T-cell (primary cell): ENCODE data around the gene RAX. TPM values are rescaled to one million over a fixed set of nuclear protein-coding genes. Genes with fewer than 3 reads are reported as not detected.

Experiments
- ATAC-seq, 4 experiments: fragments of 200-7000 bp in 3 of 4; fragments of 150-1000 bp in 1 of 4; cut with Tn5 transposase; replicated peaks in 1 of 4; 1 replicate in 3 of 4; 2 replicates in 1 of 4; pipeline ENCODE4 v1.10.0; 2021; ENCODE audit warnings: moderate library complexity in 3 of 4, mild to moderate bottlenecking in 2 of 4, moderate number of reproducible peaks in 1 of 4
- CTCF ChIA-PET, 2 donors: fragments of 300-600 bp; sonication (Branson Sonifier 250); formaldehyde crosslinking; loops; one replicate each; lab custom pipeline; 2022; ENCODE audit warnings: antibody characterized with exemption in 2 of 2; lab: Charles Lee
- POLR2A ChIA-PET, 2 donors: fragments of 300-600 bp; sonication (Branson Sonifier 250); formaldehyde crosslinking; loops; one replicate each; lab custom pipeline; 2022; ENCODE audit warnings: antibody characterized with exemption in 2 of 2; lab: Charles Lee
- DNase-seq, 35 experiments: peaks; one replicate each; pipeline versions ENCODE4 v3.0.0 to v3.0.0-alpha.2; 2013 to 2023
- H3K27ac ChIP-seq: one replicate; pipeline ENCODE4 v1.5.1; 2013; ENCODE audit warnings: low read length
- H3K27me3 ChIP-seq, 2 experiments: replicated peaks in 1 of 2; 1 replicate in 1 of 2; 2 replicates in 1 of 2; pipeline versions ENCODE4 v1.6.1 to v1.7.0; 2013; ENCODE audit warnings: low read length in 1 of 2, mixed read lengths in 1 of 2; ENCODE audit not compliant: control insufficient read depth in 2 of 2, insufficient read depth in 2 of 2; ENCODE audit errors: extremely low read depth in 1 of 2
- H3K36me3 ChIP-seq, 2 donors: 1 replicate in 1 of 2; 2 replicates in 1 of 2; pipeline versions ENCODE4 v1.6.1 to v1.7.0; 2013; ENCODE audit warnings: low read length in 1 of 2; ENCODE audit not compliant: control insufficient read depth in 2 of 2, insufficient read depth in 1 of 2; ENCODE audit errors: extremely low read depth in 1 of 2
- H3K4me1 ChIP-seq, 2 experiments: 1 replicate in 1 of 2; 2 replicates in 1 of 2; pipeline versions ENCODE4 v1.6.1 to v1.7.0; 2013; ENCODE audit warnings: low read length in 2 of 2, mixed read lengths in 1 of 2; ENCODE audit not compliant: insufficient read depth in 2 of 2, control insufficient read depth in 1 of 2; ENCODE audit errors: extremely low read depth in 1 of 2
- H3K4me3 ChIP-seq, 2 donors: 1 replicate in 1 of 2; 2 replicates in 1 of 2; pipeline versions ENCODE4 v1.5.1 to v1.7.0; 2013; ENCODE audit warnings: mild to moderate bottlenecking in 2 of 2, low read length in 1 of 2, moderate library complexity in 1 of 2; ENCODE audit not compliant: control insufficient read depth in 1 of 2; ENCODE audit errors: extremely low read depth in 1 of 2
- H3K9me3 ChIP-seq: 2 replicates; pipeline ENCODE4 v1.7.0; 2013
- H3K27ac Mint-ChIP-seq, 2 donors: one replicate each; pipeline ENCODE4 v1.8.0; 2020 to 2021; ENCODE audit warnings: mild to moderate bottlenecking in 2 of 2, mixed read lengths in 2 of 2
- H3K27me3 Mint-ChIP-seq, 2 donors: one replicate each; pipeline ENCODE4 v1.8.0; 2021 to 2022; ENCODE audit warnings: mixed read lengths in 2 of 2
- H3K36me3 Mint-ChIP-seq: one replicate; pipeline ENCODE4 v1.8.0; 2021; ENCODE audit warnings: mixed read lengths
- H3K4me1 Mint-ChIP-seq, 3 donors: one replicate each; pipeline ENCODE4 v1.8.0; 2020 to 2022; ENCODE audit warnings: mixed read lengths in 3 of 3, mild to moderate bottlenecking in 1 of 3
- H3K4me3 Mint-ChIP-seq, 3 donors: one replicate each; pipeline ENCODE4 v1.8.0; 2020 to 2022; ENCODE audit warnings: mild to moderate bottlenecking in 3 of 3, mixed read lengths in 3 of 3, moderate library complexity in 3 of 3
- H3K9me3 Mint-ChIP-seq, 3 donors: one replicate each; pipeline ENCODE4 v1.8.0; 2020 to 2022; ENCODE audit warnings: mixed read lengths in 3 of 3
- WGBS: methylation state at CpG from one replicate; pipeline ENCODE4 v1.1.5; 2013; ENCODE audit warnings: missing lambda C conversion rate; ENCODE audit not compliant: insufficient coverage; 5-methylcytosine and 5-hydroxymethylcytosine counted together
- total RNA-seq, 35 experiments: library from RNA in 6 of 35; stranded (reverse) in 6 of 35; fragments of 120-200 nt in 1 of 35; gene quantifications; one replicate each; pipeline versions ENCODE4 v1.2.1 to v1.2.4 and lab custom pipeline; 2013 to 2026

Gene RAX
- total RNA-seq, 5 donors from 2014 or later (not counting 1 experiment from before 2014, with no cell fraction given), result not detected

DNA sequence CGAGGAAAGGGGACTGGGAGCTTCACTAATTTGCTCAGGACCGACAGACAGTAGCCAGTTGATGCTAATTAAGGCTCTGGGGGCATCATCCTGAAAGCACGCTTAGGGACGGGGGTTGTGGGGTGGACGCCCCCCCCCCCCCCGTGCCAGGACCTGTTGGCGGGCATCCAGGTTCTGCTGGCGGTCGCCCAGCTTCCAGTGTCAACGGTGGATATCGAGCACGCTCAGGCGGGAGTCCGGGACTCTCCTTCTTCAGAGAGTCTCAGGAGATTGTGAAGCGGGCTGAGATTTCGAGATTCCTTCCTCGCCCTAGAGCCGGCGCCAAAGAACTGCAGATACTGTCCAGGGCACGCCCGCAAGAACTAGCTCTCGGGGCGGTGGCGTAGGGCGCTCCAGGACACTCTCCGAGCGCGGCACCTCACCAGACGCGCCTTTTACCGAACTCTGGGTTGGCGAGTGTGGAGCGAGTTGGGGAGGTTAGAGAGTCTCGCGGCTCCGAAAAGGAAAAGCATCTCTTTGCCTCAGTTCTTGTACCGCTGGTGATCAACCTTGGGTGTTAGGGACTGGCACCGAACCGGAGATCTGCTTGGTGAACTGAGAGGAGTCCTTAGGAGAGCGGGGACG lies 5.6 kb downstream of the RAX start:
- Histone ChIP-seq H3K27me3 (peaks cover 39 to 74% of the 10 kb centered on the region in 2 experiments), H3K36me3 (no peaks in the 10 kb centered on the region), H3K4me3 (no peak overlapping the region), H3K4me1 (peaks cover 0 to 31% of the 10 kb centered on the region in 2 experiments), H3K9me3 (no peaks in the 10 kb centered on the region), H3K27ac (no peak overlapping the region)
- H3K27ac Mint-ChIP-seq, result no peak overlapping the region
- H3K4me3 Mint-ChIP-seq, result peak overlapping the region in 1 of 3 donors; percentile 56
- ATAC-seq (no peak), DNase-seq (no peak)
- ChIA-PET CTCF (no interaction called here), POLR2A (no interaction called here)
- H3K9me3 Mint-ChIP-seq, result no peaks in the 10 kb centered on the region
- WGBS, result 4% methylated on average over 39 of the region's 41 CpGs
- H3K36me3 Mint-ChIP-seq, result no peaks in the 10 kb centered on the region
- peaks cover 26 to 41% (median 37%) of the 10 kb centered on the region in 3 donors for H3K4me1 Mint-ChIP-seq
- H3K27me3 Mint-ChIP-seq, result peaks cover 63 to 86% of the 10 kb centered on the region in 2 donors

DNA sequence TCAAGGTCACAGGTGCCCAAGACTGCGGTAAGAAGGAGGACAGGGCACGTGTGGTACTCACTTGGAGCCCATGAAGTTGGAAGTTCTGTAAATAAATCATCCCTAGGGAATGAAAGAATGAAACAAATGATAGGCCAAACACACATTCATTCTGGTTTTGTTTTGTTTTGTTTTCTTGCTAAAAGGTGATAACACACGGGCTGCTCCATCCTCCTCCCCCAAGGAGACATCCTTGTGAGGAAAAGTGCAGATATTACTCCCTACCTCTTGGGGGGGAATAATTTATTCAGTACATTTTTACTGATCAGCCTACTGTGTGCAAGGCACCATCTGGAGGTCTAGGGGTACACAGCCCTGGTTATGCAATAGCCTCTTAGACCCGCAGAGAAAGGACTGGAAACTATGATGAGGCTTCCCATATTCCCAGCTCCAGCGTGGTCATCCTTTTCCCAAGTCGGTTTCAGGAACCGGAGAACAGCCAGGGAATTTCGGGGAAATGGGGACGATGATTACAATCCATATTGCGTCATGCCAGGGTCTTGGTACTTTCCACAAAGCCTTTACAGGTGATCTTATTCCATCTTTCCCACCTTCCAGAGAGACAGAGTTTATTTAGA lies 6.3 kb downstream of the RAX start:
- ChIA-PET POLR2A (no interaction called here), CTCF (no interaction called here)
- H3K9me3 Mint-ChIP-seq, result no peaks in the 10 kb centered on the region
- H3K4me1 Mint-ChIP-seq, result peaks cover 26 to 41% (median 36%) of the 10 kb centered on the region in 3 donors
- H3K4me3 Mint-ChIP-seq, result peak overlapping the region in 1 of 3 donors; percentile 33
- H3K36me3 ChIP-seq, result no peaks in the 10 kb centered on the region
- no peak overlapping the region for H3K4me3 ChIP-seq
- H3K36me3 Mint-ChIP-seq, result no peaks in the 10 kb centered on the region
- no peak overlapping the region for H3K27ac Mint-ChIP-seq
- peaks cover 0 to 25% of the 10 kb centered on the region in 2 experiments for H3K4me1 ChIP-seq
- peaks cover 37 to 68% of the 10 kb centered on the region in 2 experiments for H3K27me3 ChIP-seq
- peaks cover 62 to 87% of the 10 kb centered on the region in 2 donors for H3K27me3 Mint-ChIP-seq
- WGBS, result 18% methylated on average over 6 of the region's 10 CpGs
- ATAC-seq, result no peak
- no peak for DNase-seq
- H3K27ac ChIP-seq, result no peak overlapping the region
- no peaks in the 10 kb centered on the region for H3K9me3 ChIP-seq

DNA sequence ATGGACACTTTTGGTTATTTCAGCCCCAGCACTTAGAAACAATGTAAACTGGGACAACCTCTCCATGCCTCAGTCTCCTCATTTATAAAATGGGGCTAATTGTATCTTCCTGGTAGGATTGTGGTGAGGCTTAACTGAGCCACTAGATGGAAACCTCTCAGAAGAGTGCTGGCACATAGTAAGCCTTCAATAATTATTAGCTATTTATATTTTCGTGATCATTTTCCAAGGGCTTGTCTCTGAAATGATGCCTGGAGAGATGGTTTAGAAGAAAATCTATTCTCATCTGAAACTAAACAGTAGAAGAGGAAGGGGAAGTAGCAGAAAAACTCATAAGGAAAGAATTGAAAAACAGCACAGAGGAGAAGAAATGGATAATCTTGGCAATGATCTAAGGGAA lies 6.8 kb downstream of the RAX start:
- H3K4me3 Mint-ChIP-seq, result peak overlapping the region in 1 of 3 donors; percentile 52
- Histone ChIP-seq H3K4me3 (no peak overlapping the region), H3K36me3 (no peaks in the 10 kb centered on the region), H3K9me3 (no peaks in the 10 kb centered on the region), H3K27me3 (peaks cover 37 to 65% of the 10 kb centered on the region in 2 experiments), H3K4me1 (peaks cover 0 to 25% of the 10 kb centered on the region in 2 experiments), H3K27ac (no peak overlapping the region)
- POLR2A ChIA-PET, result no interaction called here
- no CpG with 5 or more reads among the region's 1 CpG for WGBS
- H3K27ac Mint-ChIP-seq, result no peak overlapping the region
- DNase-seq (no peak), ATAC-seq (no peak)
- CTCF ChIA-PET, result no interaction called here
- peaks cover 59 to 86% of the 10 kb centered on the region in 2 donors for H3K27me3 Mint-ChIP-seq
- H3K9me3 Mint-ChIP-seq, result no peaks in the 10 kb centered on the region
- H3K36me3 Mint-ChIP-seq, result no peaks in the 10 kb centered on the region
- peaks cover 26 to 38% (median 32%) of the 10 kb centered on the region in 3 donors for H3K4me1 Mint-ChIP-seq

DNA sequence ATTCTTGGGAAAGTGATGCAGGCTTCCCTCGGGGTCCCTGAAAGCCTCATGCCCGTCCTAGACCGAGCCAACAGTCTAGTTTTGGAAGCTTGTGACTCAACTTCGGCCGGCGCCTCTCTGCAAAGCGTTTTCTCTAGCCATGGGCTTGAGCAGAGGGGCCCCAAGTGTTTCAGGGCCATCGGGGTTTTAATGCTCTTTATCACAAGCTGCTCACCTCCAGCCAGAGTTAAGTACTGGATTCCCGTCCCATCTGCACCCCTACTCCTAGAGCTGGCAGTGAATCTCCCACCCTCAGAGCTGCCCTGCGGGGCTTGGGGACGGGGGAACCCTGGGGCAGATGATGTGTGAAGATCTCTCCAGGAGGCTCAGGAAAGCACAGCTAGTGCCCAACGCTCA lies 7.3 kb downstream of the RAX start:
- Histone ChIP-seq H3K27ac (no peak overlapping the region), H3K4me1 (peaks cover 0 to 25% of the 10 kb centered on the region in 2 experiments), H3K9me3 (no peaks in the 10 kb centered on the region), H3K27me3 (peaks cover 32 to 63% of the 10 kb centered on the region in 2 experiments), H3K36me3 (no peaks in the 10 kb centered on the region), H3K4me3 (no peak overlapping the region)
- CTCF ChIA-PET, result no interaction called here
- DNase-seq (no peak), ATAC-seq (no peak)
- Mint-ChIP-seq H3K4me3 (peak overlapping the region in 2 of 3 donors; percentile 45 to 52), H3K4me1 (peaks cover 26 to 38% (median 31%) of the 10 kb centered on the region in 3 donors), H3K9me3 (no peaks in the 10 kb centered on the region), H3K36me3 (no peaks in the 10 kb centered on the region), H3K27me3 (peaks cover 54 to 81% of the 10 kb centered on the region in 2 donors), H3K27ac (no peak overlapping the region)
- WGBS, result 33% methylated on average over 7 of the region's 12 CpGs
- POLR2A ChIA-PET, result no interaction called here

DNA sequence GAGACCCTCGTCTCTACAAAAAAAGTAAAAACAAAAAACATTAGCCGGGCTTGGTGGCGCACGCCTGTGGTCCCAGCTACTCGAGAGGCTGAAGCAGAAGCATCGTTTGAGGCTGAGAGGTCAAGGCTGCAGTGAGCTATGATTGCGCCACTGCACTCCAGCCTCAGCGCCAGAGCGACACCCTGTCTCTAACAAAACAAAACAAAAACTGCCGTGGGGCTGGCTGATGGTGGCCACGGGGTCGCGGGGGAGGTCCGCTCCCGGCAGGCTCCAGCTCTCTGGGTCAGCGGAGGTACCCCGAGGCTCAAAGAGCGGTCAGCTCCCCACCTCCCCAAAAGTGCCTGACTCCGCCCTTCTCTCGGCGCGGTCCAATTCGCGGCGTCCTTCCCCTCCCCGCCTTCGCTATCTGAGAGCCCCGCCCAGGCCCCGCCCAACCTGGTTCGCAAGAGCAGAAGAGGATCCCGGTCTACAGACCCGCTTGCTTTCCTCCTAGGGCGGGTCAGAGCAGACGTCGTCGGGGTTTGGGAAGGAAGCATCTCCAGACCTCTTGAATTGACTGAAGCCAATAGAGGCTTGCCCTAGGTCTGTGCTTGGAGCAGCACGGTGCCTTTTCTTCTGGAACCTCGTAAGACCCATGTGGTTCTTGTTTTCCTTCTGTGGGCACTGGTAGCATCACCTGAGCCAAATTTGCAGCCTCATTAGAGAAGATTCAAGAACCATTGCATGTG lies 7.8 kb downstream of the RAX start:
- CTCF ChIA-PET, result interaction anchor here in 1 of 2 donors (0.8 kb wide), 1 partner anchor 15 kb away, joined by 5 read pairs; no protein-coding TSS in a partner anchor
- H3K4me1 Mint-ChIP-seq, result peaks cover 26 to 36% (median 30%) of the 10 kb centered on the region in 3 donors
- no peaks in the 10 kb centered on the region for H3K36me3 Mint-ChIP-seq
- Histone ChIP-seq H3K27ac (no peak overlapping the region), H3K9me3 (no peaks in the 10 kb centered on the region), H3K4me3 (peak overlapping the region; percentile 24 to 45), H3K36me3 (no peaks in the 10 kb centered on the region), H3K4me1 (peaks cover 0 to 25% of the 10 kb centered on the region in 2 experiments), H3K27me3 (peaks cover 27 to 58% of the 10 kb centered on the region in 2 experiments)
- H3K9me3 Mint-ChIP-seq, result no peaks in the 10 kb centered on the region
- peaks cover 53 to 80% of the 10 kb centered on the region in 2 donors for H3K27me3 Mint-ChIP-seq
- no peak overlapping the region for H3K27ac Mint-ChIP-seq
- DNase-seq (no peak), ATAC-seq (peak in 2 of 4 experiments; percentile 43 to 44)
- 7% methylated on average over 36 of the region's 38 CpGs for WGBS
- POLR2A ChIA-PET, result no interaction called here
- peak overlapping the region; percentile 45 to 52 (median 46) for H3K4me3 Mint-ChIP-seq

DNA sequence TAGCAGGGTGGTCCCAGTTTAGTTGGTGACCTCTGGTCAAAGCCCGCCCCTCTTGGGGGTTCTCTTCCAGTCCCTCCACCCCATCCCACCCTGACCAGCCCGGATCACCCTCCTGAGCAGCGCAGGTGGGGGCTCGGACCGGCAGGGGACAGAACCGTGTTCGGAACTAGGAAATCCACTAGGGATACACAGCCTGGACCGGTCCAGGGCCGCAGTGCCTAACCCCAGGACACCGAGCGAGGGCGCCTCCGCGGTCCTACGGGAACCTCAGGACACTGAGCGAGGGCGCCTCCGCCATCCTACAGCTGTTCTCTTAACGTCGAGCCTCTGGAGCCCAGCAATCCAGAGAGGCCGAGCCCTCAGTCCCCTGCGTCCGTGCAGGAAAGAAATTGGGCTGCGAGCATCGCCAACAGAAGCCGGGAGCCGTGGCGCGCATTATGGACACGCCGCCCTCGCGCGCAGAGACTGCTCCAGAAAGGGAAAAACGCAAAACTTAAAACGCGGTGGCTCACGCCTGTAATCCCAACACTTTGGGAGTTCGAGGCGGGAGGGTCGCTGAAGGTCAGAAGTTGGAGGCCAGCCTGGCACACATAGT lies 8.5 kb downstream of the RAX start:
- no peaks in the 10 kb centered on the region for H3K36me3 Mint-ChIP-seq
- Histone ChIP-seq H3K9me3 (no peaks in the 10 kb centered on the region), H3K4me1 (peaks cover 0 to 25% of the 10 kb centered on the region in 2 experiments), H3K36me3 (no peaks in the 10 kb centered on the region), H3K27me3 (peaks cover 20 to 57% of the 10 kb centered on the region in 2 experiments), H3K27ac (no peak overlapping the region), H3K4me3 (peak overlapping the region in 1 of 2 donors; percentile 45)
- peaks cover 23 to 33% (median 28%) of the 10 kb centered on the region in 3 donors for H3K4me1 Mint-ChIP-seq
- peak overlapping the region in 1 of 3 donors; percentile 52 for H3K4me3 Mint-ChIP-seq
- peaks cover 54 to 79% of the 10 kb centered on the region in 2 donors for H3K27me3 Mint-ChIP-seq
- CTCF ChIA-PET, result interaction anchor here in 1 of 2 donors (0.8 kb wide), 1 partner anchor 14 kb away, joined by 5 read pairs; no protein-coding TSS in a partner anchor
- POLR2A ChIA-PET, result no interaction called here
- DNase-seq (no peak), ATAC-seq (no peak)
- no peaks in the 10 kb centered on the region for H3K9me3 Mint-ChIP-seq
- no peak overlapping the region for H3K27ac Mint-ChIP-seq
- 14% methylated on average over 40 of the region's 41 CpGs for WGBS
